NCI-H1092 (cell line): Measurements from ENCODE around the gene FXYD4.
A peak's percentile ranks its signal among the peaks of the same experiment; 100 is the strongest.
"Not testable (repeated sequence)": the region's sequence is repeated elsewhere in the genome, so short reads cannot be mapped to it uniquely, and the experiment has no call there.

Experiments
- DNase-seq: peaks from one replicate; lab custom pipeline; 2025; lab: John Stamatoyannopoulos, UW

The FXYD4 gene

DNA sequence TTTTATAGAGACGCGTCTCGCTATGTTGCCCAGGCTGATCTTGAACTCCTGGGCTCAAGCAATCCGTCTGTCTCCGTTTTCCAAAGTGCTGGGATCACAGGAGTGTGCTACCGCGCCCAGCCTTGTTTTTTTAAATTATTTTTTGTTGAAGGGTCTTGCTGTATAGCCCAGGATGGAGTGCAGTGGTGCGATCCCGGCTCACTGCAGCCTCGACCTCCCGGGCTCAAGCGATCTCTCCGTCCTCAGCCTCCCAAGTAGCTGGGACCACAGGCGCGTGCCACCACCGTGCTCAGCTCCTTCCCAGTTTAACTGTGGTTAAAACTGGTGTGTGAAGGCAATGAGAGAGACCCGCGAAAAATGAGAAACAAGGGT lies 48.5 kb downstream of the FXYD4 start:
- DNase-seq = no peak

DNA sequence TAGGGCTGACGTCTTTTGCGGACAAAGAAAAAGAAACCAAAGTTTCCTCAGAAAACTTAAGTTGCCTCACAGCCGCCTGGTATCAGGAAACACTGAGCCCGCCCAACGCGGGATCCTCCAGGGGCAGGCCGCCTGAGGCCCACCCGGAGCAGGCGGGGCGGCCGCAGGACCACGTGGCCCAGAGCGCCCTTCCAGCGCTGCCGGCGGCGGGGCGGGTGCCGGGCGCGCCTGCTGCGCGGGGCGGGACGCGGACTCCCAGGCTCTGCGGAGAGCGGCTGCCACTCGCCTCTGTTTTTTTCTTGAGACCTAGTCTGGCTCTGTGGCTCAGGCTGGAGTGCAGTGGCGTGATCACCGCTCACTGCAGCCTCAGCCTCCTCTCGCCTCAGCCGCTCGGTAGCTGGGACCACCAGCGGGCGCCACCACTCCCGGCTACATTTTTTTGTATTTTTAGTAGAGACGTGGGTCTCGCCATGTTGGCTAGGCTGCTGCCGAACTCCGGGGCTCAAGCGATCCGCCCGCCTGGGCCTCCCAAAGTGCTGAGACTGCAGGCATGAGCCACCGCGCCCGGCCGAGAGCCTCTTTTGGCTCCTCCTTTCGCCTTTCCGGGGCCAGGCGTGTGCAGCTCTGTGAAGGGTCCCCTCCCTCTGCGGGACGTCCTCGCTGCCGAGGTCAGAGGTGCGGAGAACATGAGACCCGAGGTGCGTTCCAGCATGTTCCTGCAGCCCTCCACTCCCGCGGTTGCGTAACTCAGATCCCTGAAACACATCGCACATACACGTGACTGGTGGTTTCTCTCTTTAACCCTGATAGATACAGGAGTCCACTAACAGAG lies 49.1 kb downstream of the FXYD4 start:
- peak; percentile 26 for DNase-seq

DNA sequence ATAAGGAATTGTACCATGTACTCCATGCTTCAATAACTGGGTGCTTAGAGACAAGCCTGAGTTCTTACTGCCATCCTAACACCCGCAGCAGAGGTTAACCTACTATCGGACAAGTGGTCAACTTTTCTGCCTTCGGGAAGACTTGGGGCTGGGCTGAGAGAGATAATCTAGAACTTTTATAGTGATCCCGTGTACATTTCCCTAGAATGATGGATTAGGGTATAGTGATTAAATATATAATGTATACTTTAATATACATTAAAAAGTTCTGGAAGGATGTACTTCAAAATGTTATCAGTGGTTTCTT lies 49.7 kb downstream of the FXYD4 start:
- no peak for DNase-seq

GRCh38 chr10:43421519-43421918 lies 50.1 kb downstream of the FXYD4 start:
- DNase-seq = no peak

DNA sequence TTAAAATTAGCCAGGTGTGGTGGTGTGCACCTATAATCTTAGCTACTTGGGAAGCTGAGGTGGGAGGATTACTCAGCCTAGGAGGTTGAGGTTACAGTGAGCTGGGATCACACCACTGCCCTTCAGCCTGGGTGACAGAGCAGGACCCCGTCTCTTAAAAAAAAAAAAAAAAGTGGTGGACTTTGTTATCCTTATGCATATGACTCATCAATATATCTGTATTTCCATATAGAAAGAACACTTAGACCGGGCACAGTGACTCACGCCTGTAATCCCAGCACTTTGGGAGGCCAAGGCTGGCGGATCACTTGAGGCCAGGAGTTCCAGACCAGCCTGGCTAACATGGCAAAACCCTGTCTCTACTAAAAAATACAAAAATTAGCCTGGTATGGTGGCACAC lies 50.5 kb downstream of the FXYD4 start:
- DNase-seq = not testable (repeated sequence)

DNA sequence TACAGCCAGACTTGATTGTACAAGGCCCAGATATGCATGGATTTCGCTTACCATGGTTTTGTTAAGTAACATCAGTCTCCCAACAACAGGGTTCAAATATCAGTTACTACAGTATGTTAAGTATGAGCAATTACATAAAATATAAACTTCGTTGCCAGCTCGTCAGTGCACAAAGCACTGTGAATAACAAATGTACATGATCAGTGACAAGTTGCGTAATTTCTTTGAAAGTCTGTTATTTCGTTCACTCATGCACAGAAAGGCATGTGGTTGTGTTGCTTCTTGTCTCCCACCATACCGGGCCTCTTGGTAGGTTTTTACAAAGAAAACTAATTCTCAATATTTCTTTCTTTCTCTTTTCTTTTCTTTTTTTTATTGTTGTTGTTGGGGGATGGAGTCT lies 53.0 kb downstream of the FXYD4 start:
- DNase-seq = no peak
